A549 (cell line): ENCODE measurements around the gene OMG. TPM values are rescaled to one million over a fixed set of nuclear protein-coding genes. Genes with fewer than 3 reads are reported as not detected.

ENCODE experiments used
- ATAC-seq, 2 experiments: fragments of 200-7000 bp in 1 of 2; fragments of >200 bp in 1 of 2; cut with Nextera tagmentation in 1 of 2; cut with Tn5 transposase in 1 of 2; 3 replicates each; pipeline versions ENCODE4 v1.8.0 to v1.9.1; 2018 to 2020; ENCODE audit warnings: mild to moderate bottlenecking in 1 of 2, moderate library complexity in 1 of 2
- CTCF ChIA-PET: fragments of 300-600 bp; sonication (Branson Sonifier 250); formaldehyde crosslinking; extraction: SDS; loops from one replicate; lab custom pipeline; 2021; ENCODE audit warnings: antibody characterized with exemption, inconsistent platforms; lab: Yijun Ruan, JAX
- POLR2A ChIA-PET: fragments of 350-600 bp; formaldehyde crosslinking; extraction: SDS; loops from one replicate; lab custom pipeline; 2021; ENCODE audit warnings: antibody characterized with exemption, inconsistent platforms; lab: Yijun Ruan, JAX
- DNase-seq, 2 experiments: peaks; one replicate each; pipeline versions ENCODE4 v3.0.0 to v3.0.0-alpha.2; 2011 to 2016; ENCODE audit warnings: low read depth in 1 of 2, low spot score in 1 of 2
- FAIRE-seq: peaks from 2 replicates; lab custom pipeline; 2011; peaks lifted over from hg19 to GRCh38; lab: Jason Lieb, UNC
- H3K27ac ChIP-seq, 2 experiments: fragments of >200 bp; sonication (Bioruptor Twin); formaldehyde crosslinking; 3 replicates each; pipeline ENCODE4 v1.5.1; 2016 to 2017
- H3K4me1 ChIP-seq: fragments of >200 bp; sonication (Bioruptor Twin); formaldehyde crosslinking; 3 replicates; pipeline ENCODE4 v1.6.1; 2016
- H3K4me2 ChIP-seq: fragments of >200 bp; sonication (Bioruptor Twin); formaldehyde crosslinking; 3 replicates; pipeline ENCODE4 v1.6.1; 2016
- H3K4me3 ChIP-seq: fragments of >200 bp; sonication (Bioruptor Twin); formaldehyde crosslinking; 3 replicates; pipeline ENCODE4 v1.5.1; 2016
- H3K9me3 ChIP-seq: fragments of >200 bp; sonication (Bioruptor Twin); formaldehyde crosslinking; 3 replicates; pipeline ENCODE4 v1.6.1; 2016
- CEBPB ChIP-seq, 2 experiments: fragments of >200 bp in 1 of 2; sonication (Bioruptor Twin) in 1 of 2; formaldehyde crosslinking in 1 of 2; IDR thresholded peaks; 2 replicates each; pipeline ENCODE4 v1.6.1; 2012 to 2016
- CHD2 ChIP-seq: fragments of 150-350 bp; IDR thresholded peaks from 2 replicates; pipeline ENCODE4 v1.6.1; 2014; ENCODE audit warnings: low read length; ENCODE audit not compliant: partially characterized antibody
- CHD4 ChIP-seq: fragments of 200-600 bp; sonication (generic); IDR thresholded peaks from 2 replicates; pipeline ENCODE4 v1.6.1; 2016; ENCODE audit warnings: antibody characterized with exemption, mild to moderate bottlenecking, borderline replicate concordance
- EHF ChIP-seq: fragments of 250-450 bp; sonication (Bioruptor Pico); IDR thresholded peaks from 2 replicates; pipeline ENCODE4 v1.5.0; 2020; ENCODE audit warnings: mild to moderate bottlenecking
- FOSB ChIP-seq: fragments of 250-450 bp; sonication (Bioruptor Pico); IDR thresholded peaks from 2 replicates; pipeline ENCODE4 v1.5.0; 2020; ENCODE audit warnings: mild to moderate bottlenecking, moderate library complexity
- FOSL2 ChIP-seq, 2 experiments: fragments of 450-650 bp in 1 of 2; fragments of >200 bp in 1 of 2; sonication (Bioruptor Twin) in 1 of 2; formaldehyde crosslinking; IDR thresholded peaks; 2 replicates each; pipeline versions ENCODE4 v1.5.0 to v1.6.1; 2016 to 2020; ENCODE audit warnings: mild to moderate bottlenecking in 1 of 2, moderate library complexity in 1 of 2
- FOXS1 ChIP-seq: fragments of 250-450 bp; sonication (Bioruptor Pico); IDR thresholded peaks from 2 replicates; pipeline ENCODE4 v1.5.0; 2020; ENCODE audit warnings: mild to moderate bottlenecking, moderate library complexity
- HDAC2 ChIP-seq: fragments of 200-600 bp; sonication (generic); IDR thresholded peaks from 2 replicates; pipeline ENCODE4 v1.6.1; 2016
- HEYL ChIP-seq: fragments of 250-450 bp; sonication (Bioruptor Pico); IDR thresholded peaks from 2 replicates; pipeline ENCODE4 v1.8.0; 2021; ENCODE audit warnings: mild to moderate bottlenecking, moderate library complexity
- JUN ChIP-seq, 2 experiments: fragments of >200 bp; sonication (Bioruptor Twin); formaldehyde crosslinking; IDR thresholded peaks; 2 replicates in 1 of 2; 3 replicates in 1 of 2; pipeline ENCODE4 v1.6.1; 2016 to 2017
- KDM5A ChIP-seq: fragments of 200-600 bp; sonication (generic); IDR thresholded peaks from 2 replicates; pipeline ENCODE4 v1.6.1; 2016; ENCODE audit warnings: antibody characterized with exemption, mild to moderate bottlenecking
- MAFK ChIP-seq: fragments of 450-650 bp; IDR thresholded peaks from 2 replicates; pipeline ENCODE4 v1.6.1; 2014; ENCODE audit not compliant: partially characterized antibody
- MAZ ChIP-seq: fragments of 150-350 bp; IDR thresholded peaks from 2 replicates; pipeline ENCODE4 v1.6.1; 2014; ENCODE audit warnings: antibody characterized with exemption, low read depth, low read length, borderline replicate concordance
- NFE2L2 ChIP-seq: fragments of 150-350 bp; conservative IDR thresholded peaks from 2 replicates; pipeline ENCODE4 v1.6.1; 2014; ENCODE audit warnings: low read length
- NPAS2 ChIP-seq: fragments of 250-450 bp; sonication (Bioruptor Pico); IDR thresholded peaks from 2 replicates; pipeline ENCODE4 v1.8.0; 2022; ENCODE audit warnings: mild to moderate bottlenecking, moderate library complexity, borderline replicate concordance
- PBX3 ChIP-seq: IDR thresholded peaks from 2 replicates; pipeline ENCODE4 v1.6.1; 2012
- POLR2A ChIP-seq: IDR thresholded peaks from 2 replicates; pipeline ENCODE4 v1.6.1; 2012; ENCODE audit warnings: mild to moderate bottlenecking, low read length
- POLR2AphosphoS2 ChIP-seq: conservative IDR thresholded peaks from 2 replicates; pipeline ENCODE4 v1.6.1; 2012; ENCODE audit warnings: low read length, improper control_type of control experiment, inconsistent platforms
- RAD21 ChIP-seq, 2 experiments: fragments of >200 bp in 1 of 2; sonication (Bioruptor Twin) in 1 of 2; formaldehyde crosslinking in 1 of 2; IDR thresholded peaks in 1 of 2; conservative IDR thresholded peaks in 1 of 2; 2 replicates in 1 of 2; 3 replicates in 1 of 2; pipeline ENCODE4 v1.6.1; 2012 to 2018; ENCODE audit warnings: inconsistent platforms in 1 of 2
- RARB ChIP-seq: fragments of 250-450 bp; sonication (Bioruptor Pico); IDR thresholded peaks from 2 replicates; pipeline ENCODE4 v1.8.0; 2021; ENCODE audit warnings: mild to moderate bottlenecking, moderate library complexity
- SMC3 ChIP-seq: fragments of >200 bp; sonication (Bioruptor Twin); formaldehyde crosslinking; IDR thresholded peaks from 3 replicates; pipeline ENCODE4 v1.6.1; 2018; ENCODE audit warnings: inconsistent platforms
- TP53 ChIP-seq: fragments of 250-450 bp; sonication (Bioruptor Pico); IDR thresholded peaks from 2 replicates; pipeline ENCODE4 v1.5.0; 2021; ENCODE audit warnings: mild to moderate bottlenecking, moderate library complexity
- ZSCAN20 ChIP-seq: fragments of 250-450 bp; sonication (Bioruptor Pico); IDR thresholded peaks from 2 replicates; pipeline ENCODE4 v1.8.0; 2022; ENCODE audit warnings: mild to moderate bottlenecking, moderate library complexity
- WGBS: methylation state at CpG from one replicate; pipeline ENCODE4 v1.1.6; 2017; ENCODE audit errors: missing lambda C conversion rate; 5-methylcytosine and 5-hydroxymethylcytosine counted together
- polyA plus RNA-seq, 4 experiments: library from polyadenylated mRNA; depleted of rRNA in 3 of 4; stranded (reverse); fragments of >200 nt; fragmentation: RNase III in 1 of 4; extraction: RNeasy Plus Mini Kit Qiagen cat#74134 plus additional on column Dnase treatment in 1 of 4; gene quantifications; 2 replicates in 3 of 4; 3 replicates in 1 of 4; pipeline ENCODE4 v1.2.3, GENCODE V29; 2011 to 2017

The OMG gene
- polyA plus RNA-seq, 2 of the 4 experiments (the other 2 are of a cell fraction) = not detected

GRCh38 chr17:31260151-31260550 is 36.9 kb downstream of the OMG start:
- no peaks in the 10 kb centered on the region for H3K9me3 ChIP-seq
- no peak overlapping the region for H3K4me3 ChIP-seq
- DNase-seq = no peak
- H3K27ac ChIP-seq = no peak overlapping the region
- H3K4me1 ChIP-seq = no peaks in the 10 kb centered on the region
- ChIA-PET POLR2A (no interaction called here), CTCF (interaction anchor here (0.6 kb wide), 1 partner anchor 256 kb away, joined by 3 read pairs; no protein-coding TSS in a partner anchor)
- peak; percentile 87 for TF ChIP-seq MAFK
- TF ChIP-seq NFE2L2 = peak; percentile 39; the same call in 1 of the 2 replicates
- TF ChIP-seq KDM5A = no peak
- FAIRE-seq = no peak
- ATAC-seq = no peak
- H3K4me2 ChIP-seq = no peak overlapping the region
- WGBS = 92% methylated on average over 3 of the region's 3 CpGs

GRCh38 chr17:31256936-31257335 is 40.1 kb downstream of the OMG start:
- peaks cover 5% of the 10 kb centered on the region; the same call in 2 of the 3 replicates for H3K4me1 ChIP-seq
- ChIA-PET POLR2A (no interaction called here), CTCF (interaction anchor here (0.8 to 1.6 kb wide), 5 partner anchors 10 to 132 kb away, joined by 3 to 6 read pairs (median 3); no protein-coding TSS in a partner anchor)
- H3K4me2 ChIP-seq = no peak overlapping the region
- no peak for FAIRE-seq
- no peak for DNase-seq
- 92% methylated on average over 3 of the region's 3 CpGs for whole genome bisulfite sequencing
- H3K9me3 ChIP-seq = no peaks in the 10 kb centered on the region
- H3K27ac ChIP-seq = no peak overlapping the region
- TF ChIP-seq RAD21 (conservative IDR thresholded peaks at IDR 0.05 in 1 of 2, IDR thresholded peaks at IDR 0.05 in 1 of 2) = no peak
- TF ChIP-seq EHF (CRISPR knock-in tag) = no peak
- no peak for TF ChIP-seq FOSB
- TF ChIP-seq SMC3 = no peak
- TF ChIP-seq FOSL2 (IDR thresholded peaks at IDR 0.05) = 0 out of 2 replicates have a peak, but pooled peaks have one; percentile 3
- TF ChIP-seq FOSL2 (CRISPR knock-in tag; IDR thresholded peaks at IDR 0.05) = no peak
- H3K4me3 ChIP-seq = no peak overlapping the region
- ATAC-seq = no peak

- no peak for ATAC-seq
These were observed 42.4 kb downstream of the OMG start for GRCh38 chr17:31254654-31255053.

GRCh38 chr17:31252741-31253140 is 44.3 kb downstream of the OMG start:
- 80% methylated on average over 1 of the region's 1 CpG for WGBS
- CTCF ChIA-PET = interaction anchor here (1.0 kb wide), 1 partner anchor 273 kb away, joined by 5 read pairs; no protein-coding TSS in a partner anchor
- H3K4me1 ChIP-seq = peaks cover 43% of the 10 kb centered on the region
- POLR2A ChIA-PET = no interaction called here
- no peak overlapping the region for H3K4me3 ChIP-seq
- no peak for ATAC-seq
- no peaks in the 10 kb centered on the region for H3K9me3 ChIP-seq
- H3K27ac ChIP-seq = no peak overlapping the region
- H3K4me2 ChIP-seq = no peak overlapping the region
- TF ChIP-seq MAZ = no peak
- TF ChIP-seq FOXS1 (CRISPR knock-in tag) = no peak
- no peak for TF ChIP-seq HDAC2
- no peak for TF ChIP-seq ZSCAN20
- no peak for TF ChIP-seq POLR2AphosphoS2
- no peak for FAIRE-seq
- no peak for DNase-seq

More at GRCh38 chr17:31254654-31255053, 42.4 kb downstream of the OMG start:
- FAIRE-seq (peak; percentile 23), DNase-seq (no peak)
- H3K4me3 ChIP-seq = no peak overlapping the region
- peaks cover 28% of the 10 kb centered on the region for H3K4me1 ChIP-seq
- no peak overlapping the region for H3K27ac ChIP-seq
- CTCF ChIA-PET = interaction anchor here (0.6 to 1.4 kb wide), 4 partner anchors 28 to 271 kb away, joined by 3 to 6 read pairs (median 4); no protein-coding TSS in a partner anchor
- TF ChIP-seq JUN (IDR thresholded peaks at IDR 0.05) = no peak
- TF ChIP-seq PBX3 = no peak
- TF ChIP-seq CHD4 = no peak
- TF ChIP-seq POLR2A = no peak
- no peak for TF ChIP-seq HEYL (CRISPR knock-in tag)
- TF ChIP-seq CHD2 = no peak
- no peak for TF ChIP-seq TP53 (CRISPR knock-in tag)
- TF ChIP-seq MAFK = no peak
- TF ChIP-seq RARB (CRISPR knock-in tag) = no peak
- TF ChIP-seq NPAS2 (CRISPR knock-in tag) = no peak
- TF ChIP-seq CEBPB (IDR thresholded peaks at IDR 0.05) = no peak
- no peak overlapping the region for H3K4me2 ChIP-seq
- H3K9me3 ChIP-seq = no peaks in the 10 kb centered on the region
- POLR2A ChIA-PET = no interaction called here
- WGBS = 92% methylated on average over 2 of the region's 2 CpGs
